ENCODE data around the gene ACOX1. TPM values are rescaled to one million over a fixed set of nuclear protein-coding genes. Genes with fewer than 3 reads are reported as not detected.

The ACOX1 gene
- 100 to 1,000 TPM in 1 of 10 donors, 10 to 100 TPM in 9; 76.0 to 105 (median 94.0) TPM for total RNA-seq
- polyA plus RNA-seq, result 10 to 100 TPM; 11.1 to 45.8 TPM
- long read RNA-seq, donor 1, full-length matches to known transcripts, result 58 of 85 reads
- long read RNA-seq, donor 1, partial matches to known transcripts, result 5 of 85 reads
- long read RNA-seq, donor 1, other reads (novel, unspliced or antisense), result 22 of 85 reads
- long read RNA-seq, donor 2, full-length matches to known transcripts, result 76 of 103 reads
- long read RNA-seq, donor 2, partial matches to known transcripts, result 3 of 103 reads
- long read RNA-seq, donor 2, other reads (novel, unspliced or antisense), result 24 of 103 reads
- long read RNA-seq, donor 3, full-length matches to known transcripts, result 136 of 188 reads
- long read RNA-seq, donor 3, partial matches to known transcripts, result 23 of 188 reads
- long read RNA-seq, donor 3, other reads (novel, unspliced or antisense), result 29 of 188 reads

- TF ChIP-seq CTCF (IDR thresholded peaks at IDR 0.05), result peak in 7 of 9 donors; percentile 19 to 69 (median 46)
- Histone ChIP-seq H3K27me3 (no peaks in the 10 kb centered on the region), H3K27ac (peak within 1 kb of the TSS; percentile 96 to 99 (median 98)), H3K4me3 (peak within 1 kb of the TSS; percentile 70 to 97 (median 82)), H3K9me3 (no peaks in the 10 kb centered on the region), H3K4me1 (peaks cover 0 to 77% (median 47%) of the 10 kb centered on the region in 9 donors), H3K36me3 (peaks cover 0 to 19% (median 0%) of the 10 kb centered on the region in 9 donors)
- 0% methylated on average over 69 to 72 of the region's 72 CpGs for WGBS, 2 donors
- intact Hi-C loops (cut with DNase I), result loop anchor here in 2 of 10 donors (1.0 to 5.0 kb wide), 3 partner anchors 37 to 74 kb away; partner anchors contain the start of gene FBF1 (in 1 of the 2)
- ATAC-seq, result peak; percentile 97 to 99 (median 98)
- peak; percentile 98 to 99 for DNase-seq
Measured at GRCh38 chr17:75978938-75979704, at the start of gene ACOX1, which contains the start of gene TEN1. Gene ACOX1 (minus strand): TSS chr17:75979166. CDS start chr17:75979073, 93 bp downstream. Gene TEN1 (plus strand): TSS chr17:75979240. CDS start chr17:75986193, 6,953 bp downstream.

- no peak for DNase-seq
- WGBS, 2 donors, result 83 to 86% methylated on average over 24 of the region's 24 CpGs
- ATAC-seq, result peak in 1 of 8 donors; percentile 23
Measured at GRCh38 chr17:76027159-76027839, 48.3 kb upstream of the ACOX1 start, which contains the start of gene EVPL. Gene EVPL (minus strand): TSS chr17:76027306. CDS start chr17:76027198, 108 bp downstream.

GRCh38 chr17:76026714-76027158 is 47.8 kb upstream of the ACOX1 start:
- Histone ChIP-seq H3K27ac (no peak overlapping the region), H3K4me1 (peaks cover 0 to 11% (median 6%) of the 10 kb centered on the region in 9 donors), H3K9me3 (no peaks in the 10 kb centered on the region), H3K36me3 (no peaks in the 10 kb centered on the region), H3K27me3 (no peaks in the 10 kb centered on the region), H3K4me3 (no peak overlapping the region)
- ATAC-seq (peak in 1 of 8 donors; percentile 29), DNase-seq (no peak)
- TF ChIP-seq CTCF (IDR thresholded peaks at IDR 0.05), result no peak
- intact Hi-C loops (cut with DNase I), result no loop called here
- 79 to 85% methylated on average over 15 of the region's 15 CpGs for WGBS, 2 donors

More at GRCh38 chr17:76027159-76027839, 48.3 kb upstream of the ACOX1 start, which contains the start of gene EVPL:
- no peak for TF ChIP-seq CTCF (IDR thresholded peaks at IDR 0.05)
- Histone ChIP-seq H3K9me3 (no peaks in the 10 kb centered on the region), H3K4me1 (peaks cover 0 to 11% (median 6%) of the 10 kb centered on the region in 9 donors), H3K27ac (no peak within 1 kb of the TSS), H3K27me3 (no peaks in the 10 kb centered on the region), H3K4me3 (no peak within 1 kb of the TSS), H3K36me3 (no peaks in the 10 kb centered on the region)
- intact Hi-C loops (cut with DNase I), result no loop called here
